Smooth muscle cell of the brain vasculature (primary cell): Measurements from ENCODE around the gene CELF2.
"Not testable (repeated sequence)": the region's sequence is repeated elsewhere in the genome, so short reads cannot be mapped to it uniquely, and the experiment has no call there.

Experiments
- DNase-seq: peaks from one replicate; pipeline ENCODE4 v3.0.0-alpha.2; 2012; ENCODE audit warnings: low read depth, low spot score

The CELF2 gene

DNA sequence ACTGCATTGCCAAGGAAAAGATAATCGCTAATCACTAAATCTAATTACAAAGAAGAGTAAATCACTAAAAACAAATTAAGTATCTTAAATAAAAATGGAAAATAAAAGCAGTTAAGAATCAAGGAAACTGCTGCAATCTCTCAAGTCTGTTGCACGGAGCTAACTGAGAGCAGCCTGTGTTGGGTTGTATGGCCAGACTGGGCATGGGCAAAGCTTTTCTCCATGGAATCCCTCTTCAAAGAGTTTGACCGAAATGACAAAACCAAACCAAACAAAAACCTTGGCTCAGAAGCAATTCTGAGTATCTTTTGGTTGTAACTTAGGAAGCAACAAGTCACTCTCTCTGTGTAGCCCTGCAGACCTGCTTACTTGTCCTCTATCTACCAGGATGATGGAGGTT, 78.8 kb downstream of the CELF2 start:
- DNase-seq, result no peak

DNA sequence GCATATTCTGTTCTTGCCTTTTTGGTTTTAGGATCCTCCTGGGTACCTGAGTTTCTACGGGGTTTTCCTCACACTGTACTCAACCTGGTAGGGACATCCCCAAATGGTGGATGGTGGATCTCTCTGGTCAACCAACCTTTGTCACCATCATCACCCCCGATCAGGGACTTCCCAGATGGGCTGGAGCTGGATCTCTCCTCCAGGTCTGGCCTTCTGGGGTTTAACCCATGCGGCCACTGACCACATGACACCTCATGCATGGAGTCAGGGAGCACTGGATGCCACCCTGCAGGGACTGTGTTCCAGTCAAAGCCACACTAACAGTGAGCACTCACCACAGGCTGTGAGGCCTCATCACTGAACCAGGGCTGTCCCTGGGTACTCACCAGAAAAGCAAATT, 80.0 kb downstream of the CELF2 start:
- no peak for DNase-seq

DNA sequence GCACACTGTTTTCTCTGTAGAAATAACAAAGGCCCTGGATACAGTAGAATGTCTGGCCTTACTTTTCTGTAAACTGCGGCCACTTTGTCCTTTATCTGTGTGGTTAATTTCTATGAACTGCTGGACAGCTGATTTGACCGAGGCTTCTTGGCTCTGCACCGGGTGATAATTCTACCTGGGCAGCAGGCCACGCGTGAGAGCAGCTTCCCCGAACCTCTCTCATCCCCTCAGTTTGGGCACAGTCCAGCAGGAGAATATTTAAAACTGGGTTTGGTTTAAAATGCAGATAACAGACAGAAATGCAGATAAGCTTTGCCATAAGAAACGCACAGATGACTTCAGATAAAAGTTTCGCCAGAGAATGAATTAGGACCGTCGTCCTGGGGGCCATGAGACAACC, 81.0 kb downstream of the CELF2 start:
- DNase-seq, result no peak

DNA sequence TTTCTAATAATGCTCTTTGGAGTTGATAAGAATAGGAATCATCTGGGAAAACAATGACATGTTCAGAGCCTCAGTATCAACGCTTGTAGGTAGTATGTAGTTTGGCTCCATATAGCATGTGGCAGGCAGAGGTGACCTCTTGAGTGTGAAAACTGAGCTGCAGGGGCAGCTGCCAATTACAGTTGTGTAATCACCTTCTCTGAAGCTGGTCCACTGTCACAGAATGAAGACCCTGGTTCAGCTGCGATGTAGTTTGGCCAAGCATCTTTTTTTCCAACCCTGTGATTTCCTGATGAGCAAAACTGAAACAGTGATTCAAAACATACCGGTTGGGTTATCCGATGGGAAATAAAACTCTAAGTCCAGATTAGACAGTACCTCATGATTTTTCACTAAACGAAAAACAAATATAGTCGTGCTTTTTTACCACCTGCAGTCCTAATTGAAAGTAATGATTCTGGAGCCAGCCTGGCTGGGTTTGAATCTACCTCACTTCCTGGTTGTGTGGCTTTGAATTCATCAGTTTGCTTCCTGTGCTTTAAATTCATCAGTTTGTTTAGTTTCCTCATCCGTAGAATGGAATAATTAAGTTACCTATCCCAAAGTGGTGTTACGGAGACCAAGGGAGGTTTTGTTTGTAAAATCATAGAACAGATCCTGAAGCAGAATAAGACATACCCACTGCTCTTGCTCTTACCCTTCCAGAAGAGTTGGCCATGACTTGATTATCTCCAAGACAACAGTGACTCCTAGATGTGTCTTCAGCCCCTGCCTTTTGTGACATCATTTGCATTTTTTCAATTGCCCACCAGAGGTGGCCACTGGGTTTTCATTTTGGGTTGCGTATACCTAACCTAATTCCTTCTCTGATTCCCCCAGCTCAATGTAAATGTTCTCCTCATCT, 87.4 kb downstream of the CELF2 start:
- DNase-seq, result no peak

DNA sequence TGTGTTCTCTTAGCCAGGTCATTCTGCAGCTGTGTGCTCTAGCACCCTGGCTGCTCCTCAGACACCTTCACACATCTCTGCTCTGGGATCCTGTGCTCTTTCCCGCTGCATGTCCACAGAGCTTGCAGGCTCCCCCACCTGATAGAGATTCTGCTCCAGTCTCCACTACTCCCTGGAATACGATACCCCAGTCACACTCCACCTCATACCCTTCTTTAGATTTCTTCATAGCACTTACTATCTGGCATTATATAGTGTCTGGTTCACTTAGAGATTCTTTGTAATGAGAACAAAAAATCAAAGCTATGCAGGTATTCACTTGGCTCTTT, 88.0 kb downstream of the CELF2 start:
- no peak for DNase-seq

DNA sequence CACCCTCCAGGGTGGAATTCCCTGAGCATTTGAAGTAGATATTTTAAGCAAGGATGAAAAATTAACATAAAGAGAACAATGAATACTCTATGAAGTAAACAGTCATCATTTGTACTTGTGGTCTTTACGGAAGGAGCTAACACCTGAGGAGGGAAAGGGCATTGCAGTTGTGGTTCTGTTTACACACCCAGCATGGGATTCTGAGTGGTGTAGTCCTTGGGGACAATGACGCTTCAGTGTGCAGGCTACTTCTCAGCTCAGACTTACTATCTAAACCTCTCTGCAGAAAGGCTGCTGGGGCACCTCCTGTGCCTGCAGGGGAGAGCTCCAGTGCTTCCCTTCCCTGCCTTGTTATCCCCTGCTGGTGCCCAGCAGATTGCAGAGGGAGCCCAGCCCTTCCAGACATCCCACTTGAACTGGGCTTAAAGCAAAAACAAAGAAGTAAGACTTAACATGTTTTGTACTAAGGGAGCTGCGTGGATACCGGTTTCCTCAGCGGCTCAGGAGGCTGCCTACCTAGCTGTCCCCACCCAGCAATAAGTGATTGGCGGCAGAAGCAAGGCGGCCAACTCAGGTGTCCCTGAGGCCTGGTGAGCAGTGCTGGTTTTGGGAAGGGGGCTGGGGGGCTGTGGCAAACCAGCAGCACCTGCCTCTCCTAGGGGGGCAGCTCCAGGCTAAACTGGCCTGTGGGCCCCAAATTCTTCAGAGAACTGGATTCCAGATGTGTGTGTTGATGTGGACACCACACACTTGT, 89.1 kb downstream of the CELF2 start:
- DNase-seq, result no peak

DNA sequence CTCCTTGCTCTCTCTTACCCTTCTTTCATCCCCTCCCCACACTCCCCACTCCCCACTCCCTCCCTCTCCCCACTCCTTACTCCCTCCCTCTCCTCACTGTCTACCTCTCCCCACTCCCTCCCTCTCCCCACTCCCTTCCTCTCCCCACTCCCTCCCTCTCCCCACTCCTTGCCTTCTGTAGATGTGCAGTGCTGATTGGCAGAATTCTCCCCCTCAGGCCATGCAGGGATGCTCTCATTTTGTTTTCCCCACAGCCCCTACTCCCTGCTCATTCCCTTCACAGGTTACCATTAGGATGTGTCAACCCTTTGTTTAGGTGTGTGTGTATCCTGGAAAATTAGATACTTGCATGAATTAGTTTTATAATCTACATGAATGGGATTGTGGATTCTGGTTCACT, 90.3 kb downstream of the CELF2 start:
- DNase-seq, result no peak

DNA sequence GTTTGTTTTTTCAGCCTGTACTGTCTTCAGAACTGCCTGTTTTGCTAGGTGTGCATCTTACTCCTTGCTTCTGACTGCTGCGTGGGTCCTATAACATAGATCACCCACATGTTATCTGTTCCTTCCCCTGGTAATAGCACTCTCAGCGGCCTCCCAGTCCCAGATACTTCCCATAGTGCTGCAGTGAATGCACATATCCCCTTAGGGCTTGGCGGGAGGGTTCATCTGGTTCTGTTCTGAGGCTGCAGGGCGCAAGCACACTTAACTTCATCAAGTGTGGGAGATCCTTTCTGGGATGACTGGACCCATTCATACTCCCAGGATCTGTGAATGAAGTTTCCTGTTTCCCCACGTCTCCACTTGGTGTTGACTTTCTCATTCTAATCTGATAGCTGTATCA, 90.7 kb downstream of the CELF2 start:
- DNase-seq, result no peak

DNA sequence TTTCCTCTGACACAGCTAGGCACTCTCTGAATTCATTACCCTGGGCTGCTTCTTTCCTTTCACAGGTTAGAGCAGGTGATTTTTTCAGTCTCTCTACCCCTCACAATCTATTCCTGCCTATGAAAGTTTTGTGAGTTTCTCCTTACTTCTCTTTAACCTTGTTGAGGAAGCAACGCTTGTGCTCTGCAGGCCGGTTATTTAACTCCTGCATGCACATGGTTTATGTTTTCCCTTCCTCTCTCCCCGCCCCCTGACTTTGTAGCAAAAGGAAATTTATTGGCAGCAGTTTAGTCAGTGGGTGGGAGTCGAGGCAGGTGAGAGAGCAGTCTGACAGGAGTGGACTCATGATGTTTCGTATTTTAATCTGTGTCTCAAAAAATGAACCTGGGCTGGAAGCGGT, 91.9 kb downstream of the CELF2 start:
- no peak for DNase-seq

DNA sequence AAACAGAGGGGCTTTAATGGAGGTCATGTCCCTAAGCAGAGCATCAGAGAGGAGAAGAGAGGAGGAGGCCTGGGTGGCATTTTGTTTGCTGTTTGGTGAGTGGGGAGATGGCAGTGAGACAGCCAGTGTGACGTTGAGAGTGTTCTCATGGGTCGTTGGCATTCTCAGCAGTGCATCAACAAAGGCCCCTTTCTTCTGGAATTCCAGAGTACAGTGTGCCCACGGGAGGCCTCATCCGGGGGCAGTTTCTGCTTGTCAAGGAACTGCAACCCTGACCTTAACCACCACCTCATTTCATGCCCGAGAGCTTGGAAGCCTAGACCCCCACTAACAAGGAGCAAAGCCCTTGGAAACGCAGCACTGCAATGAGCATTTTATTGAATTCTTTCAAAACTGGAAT, 92.9 kb downstream of the CELF2 start:
- DNase-seq, result no peak

DNA sequence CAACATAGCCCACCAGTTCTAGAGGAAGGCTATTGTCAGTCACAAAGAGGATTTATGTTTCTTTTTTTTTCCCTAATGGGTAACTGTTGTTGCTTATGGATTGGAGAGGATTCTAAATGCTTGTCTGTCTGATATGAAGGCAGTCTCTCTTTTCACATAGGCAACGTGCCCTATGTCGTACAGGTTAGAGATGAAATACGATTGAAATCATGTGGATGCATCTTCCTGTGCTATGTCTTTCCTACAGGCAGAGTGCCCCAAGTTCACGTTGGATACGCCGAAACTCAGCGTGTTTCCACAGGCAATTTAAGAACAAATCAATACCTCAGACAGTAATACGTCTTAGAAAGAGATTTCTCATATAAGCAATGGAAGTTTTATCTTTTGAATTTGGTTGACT, 93.8 kb downstream of the CELF2 start:
- DNase-seq, result no peak

DNA sequence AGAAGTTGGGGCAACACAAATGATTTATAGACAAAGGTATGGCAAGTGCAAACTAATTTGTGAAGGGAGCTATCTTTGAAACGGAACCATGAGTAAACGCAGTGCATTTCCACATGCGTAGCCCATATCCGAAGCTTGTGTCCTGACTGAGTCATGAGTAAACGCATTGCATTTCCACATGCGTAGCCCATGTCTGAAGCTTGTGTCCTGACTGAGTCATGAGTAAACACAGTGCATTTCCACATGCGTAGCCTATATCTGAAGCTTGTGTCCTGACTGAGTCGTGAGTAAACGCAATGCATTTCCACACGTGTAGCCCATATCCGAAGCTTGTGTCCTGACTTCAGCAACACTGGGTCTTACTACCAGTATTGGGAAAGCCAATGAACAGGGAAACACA, 95.0 kb downstream of the CELF2 start:
- no peak for DNase-seq

DNA sequence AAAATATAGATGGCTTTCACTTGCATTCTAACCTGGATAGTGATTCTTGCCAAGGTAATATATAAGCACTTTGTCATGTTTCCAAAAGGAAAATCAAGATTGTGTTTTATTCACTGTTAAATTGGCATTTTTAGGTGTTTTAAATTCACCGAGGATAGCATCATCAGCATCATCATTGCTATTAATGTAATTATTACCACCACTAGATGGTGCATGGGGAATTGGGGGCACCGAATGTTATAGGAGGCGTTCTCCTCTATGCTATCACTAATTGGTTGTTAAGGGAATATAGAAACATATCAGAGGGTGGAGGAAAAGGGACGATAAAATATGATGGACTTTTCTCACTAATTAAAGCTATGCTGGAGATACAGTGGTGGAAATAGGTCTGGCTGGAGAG, 95.5 kb downstream of the CELF2 start:
- DNase-seq, result no peak

DNA sequence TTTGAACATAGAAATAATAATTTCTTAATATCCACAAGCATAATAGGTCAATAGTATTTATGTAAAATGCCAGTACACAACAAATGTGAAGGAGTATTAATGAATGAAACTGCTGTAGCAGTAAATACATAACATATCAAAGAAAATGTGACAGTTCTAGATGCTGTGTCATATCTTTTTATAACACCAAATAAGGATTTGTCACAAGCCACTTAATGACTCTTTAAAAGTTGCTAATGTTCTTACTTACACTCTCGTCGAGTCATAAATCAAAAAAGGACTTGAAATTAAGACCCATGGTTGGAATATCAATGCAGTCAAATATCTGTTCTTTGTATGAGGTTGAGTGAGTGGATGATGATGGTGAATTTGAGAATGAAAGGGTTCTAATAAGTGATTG, 96.6 kb downstream of the CELF2 start:
- no peak for DNase-seq

DNA sequence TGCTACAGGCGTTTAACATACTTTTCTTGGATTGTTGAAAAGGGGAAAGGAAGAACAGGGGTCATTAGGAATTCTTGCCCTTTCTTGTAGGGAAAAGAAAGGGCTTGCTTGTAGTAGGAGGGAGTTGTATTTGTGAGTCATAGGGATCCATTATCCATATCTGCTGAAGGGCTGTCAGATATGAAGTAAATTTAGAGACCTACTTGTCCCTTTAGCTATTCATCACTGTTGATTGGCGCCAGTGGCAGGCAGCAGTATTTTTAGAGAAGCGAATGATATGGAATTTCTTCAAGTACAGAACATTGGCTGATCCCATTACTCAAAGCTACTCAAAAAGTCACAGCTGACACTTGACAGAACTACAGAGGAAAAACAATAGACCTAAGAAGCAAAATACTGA, 97.7 kb downstream of the CELF2 start:
- no peak for DNase-seq

DNA sequence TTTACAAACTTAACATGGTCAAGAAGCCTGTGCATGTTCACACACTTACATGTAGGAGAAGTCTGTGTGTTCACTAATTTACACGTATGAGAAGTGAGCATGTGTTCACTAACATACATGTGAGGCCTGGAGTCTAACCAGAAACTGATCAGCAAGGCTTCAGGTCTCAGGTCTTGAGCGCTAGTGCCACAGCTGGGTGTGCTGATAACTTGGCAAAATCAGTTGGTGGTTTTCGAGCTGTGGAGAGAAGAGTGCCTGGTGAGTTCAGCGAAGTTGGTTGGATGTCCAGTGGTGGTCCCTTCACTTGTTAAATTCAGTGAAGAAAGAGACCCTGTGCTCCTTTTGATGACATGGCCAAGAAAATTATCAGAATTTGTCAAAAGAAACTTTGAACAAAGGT, 98.7 kb downstream of the CELF2 start:
- no peak for DNase-seq

DNA sequence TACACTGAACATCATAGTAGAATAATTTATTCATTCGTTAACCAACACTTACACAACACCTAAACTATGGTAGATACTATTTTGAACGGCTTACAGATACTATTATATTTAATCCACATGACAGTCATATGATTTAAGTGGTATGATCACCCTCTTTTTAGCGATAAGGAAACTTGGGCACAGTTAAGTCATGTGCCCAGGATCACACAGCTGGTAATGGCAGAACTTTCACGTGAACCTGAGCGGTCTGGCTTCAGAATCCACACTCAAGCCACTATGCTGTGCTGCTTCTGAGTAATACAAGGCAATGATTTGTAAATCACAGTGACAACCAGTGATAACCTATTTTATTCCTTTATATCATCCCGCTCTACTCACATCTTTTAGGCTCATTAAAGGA, 99.1 kb downstream of the CELF2 start:
- no peak for DNase-seq

DNA sequence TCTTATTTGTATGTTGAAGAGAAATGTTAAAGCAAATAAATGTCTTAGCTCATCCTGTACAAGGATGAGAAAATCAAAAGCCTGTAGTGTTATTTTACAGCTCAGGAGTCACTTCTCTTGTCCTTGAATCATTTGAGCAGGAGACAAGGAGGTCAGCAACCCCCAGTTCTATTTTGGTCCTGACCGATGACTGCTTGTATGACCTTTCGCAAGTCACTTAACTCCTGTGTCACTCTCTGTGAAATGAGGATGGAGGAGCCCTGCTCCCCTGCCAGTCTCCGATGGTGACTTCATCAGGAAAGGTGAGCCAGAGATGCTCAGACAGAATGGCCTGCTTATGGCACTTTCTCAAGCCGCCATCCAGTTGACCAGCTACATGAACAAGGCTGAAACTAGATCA, 101.0 kb downstream of the CELF2 start:
- DNase-seq, result no peak

DNA sequence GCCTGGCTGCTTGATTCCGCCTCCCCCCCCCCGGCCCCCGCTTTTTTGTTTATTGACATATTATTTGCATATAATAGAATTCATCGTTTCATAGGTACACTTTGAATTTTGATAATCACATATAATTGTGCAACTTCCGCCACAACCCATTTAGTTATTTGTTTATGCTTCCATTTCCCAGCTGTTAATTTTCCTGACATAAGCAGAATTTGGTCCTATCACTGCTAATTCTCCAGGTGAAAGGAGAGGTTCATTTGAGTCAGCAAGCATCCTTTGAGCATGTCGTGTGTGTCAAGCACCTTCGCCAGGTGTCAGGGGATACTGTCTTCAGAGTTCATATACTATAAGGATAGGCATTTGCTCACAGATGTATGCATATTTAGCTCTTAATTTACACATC, 102.2 kb downstream of the CELF2 start:
- no peak for DNase-seq

DNA sequence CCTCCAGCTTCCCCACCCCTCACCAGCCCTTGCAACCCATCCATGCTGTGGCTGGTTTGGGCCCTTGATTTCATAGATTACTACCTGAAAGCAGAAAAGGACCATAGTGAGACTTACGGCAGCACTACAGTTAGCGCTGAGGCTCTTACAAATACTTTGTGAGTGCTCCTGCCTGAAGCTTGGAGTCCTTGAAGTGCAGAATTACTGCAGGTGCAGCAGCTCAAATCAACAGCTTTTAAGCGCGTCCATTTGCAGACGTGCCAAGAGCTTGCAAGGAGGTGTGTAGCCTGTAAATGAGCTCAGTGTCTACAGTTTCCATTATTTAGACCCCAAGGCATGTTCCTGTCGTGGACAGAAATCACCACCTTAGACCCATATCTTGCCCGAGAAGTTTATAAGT, 103.0 kb downstream of the CELF2 start:
- DNase-seq, result no peak

DNA sequence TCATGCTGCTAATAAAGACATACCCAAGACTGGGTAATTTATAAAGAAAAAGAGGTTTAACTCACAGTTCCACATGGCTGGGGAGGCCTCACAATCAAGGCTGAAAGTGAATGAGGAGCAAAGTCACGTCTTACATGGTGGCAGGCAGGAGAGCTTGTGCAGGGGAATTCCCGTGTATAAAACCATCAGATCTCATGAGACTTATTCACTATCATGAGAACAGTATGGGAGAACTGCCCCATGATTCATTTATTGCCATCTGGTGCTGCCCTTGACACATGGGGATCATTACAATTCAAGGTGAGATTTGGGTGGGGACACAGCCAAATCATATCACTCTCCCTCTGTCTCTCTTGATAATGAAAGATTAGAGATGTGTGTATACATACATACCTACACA, 106.2 kb downstream of the CELF2 start:
- DNase-seq, result not testable (repeated sequence)

DNA sequence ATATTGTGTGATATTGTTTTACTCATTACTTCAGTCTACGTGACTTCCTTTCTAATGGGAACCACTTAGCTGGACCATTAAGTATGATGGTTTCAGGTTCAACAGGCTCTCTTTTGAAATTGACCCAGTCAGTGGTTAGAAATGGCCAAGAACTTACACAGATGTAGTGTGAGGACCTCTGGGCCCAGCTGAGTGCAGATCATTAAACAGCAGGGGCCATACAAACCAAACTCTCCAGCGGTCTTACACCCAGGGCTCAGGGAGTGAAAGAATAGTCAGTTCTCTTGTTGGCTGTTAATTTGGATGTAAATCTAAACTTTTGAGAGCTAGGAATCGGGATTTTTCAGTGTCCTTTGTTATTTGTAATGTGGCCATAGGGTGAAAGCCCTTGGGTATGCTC, 107.3 kb downstream of the CELF2 start:
- DNase-seq, result no peak

DNA sequence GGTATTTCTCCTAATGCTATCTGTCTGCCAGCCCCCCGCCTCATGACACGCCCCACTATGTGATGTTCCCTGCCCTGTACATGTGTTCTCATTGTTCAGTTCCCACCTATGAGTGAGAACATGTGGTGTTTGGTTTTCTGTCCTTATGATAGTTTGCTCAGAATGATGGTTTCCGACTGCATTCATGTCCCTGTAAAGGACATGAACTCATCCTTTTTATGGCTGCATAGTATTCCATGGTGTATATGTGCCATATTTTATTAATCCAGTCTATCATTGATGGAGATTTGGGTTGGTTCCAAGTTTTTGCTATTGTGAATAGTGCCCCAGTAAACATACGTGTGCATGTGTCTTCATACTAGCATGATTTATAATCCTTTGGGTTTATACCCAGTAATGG, 109.3 kb downstream of the CELF2 start:
- DNase-seq, result not testable (repeated sequence)
